ENCODE results near the gene ARMC5. TPM values are rescaled to one million over a fixed set of nuclear protein-coding genes. Genes with fewer than 3 reads are reported as not detected.
A peak's percentile ranks its signal among the peaks of the same experiment; 100 is the strongest.

ARMC5 gene
- total and polyA plus RNA-seq, 9 donors, result 2.2 to 16.1 (median 11.0) TPM

DNA sequence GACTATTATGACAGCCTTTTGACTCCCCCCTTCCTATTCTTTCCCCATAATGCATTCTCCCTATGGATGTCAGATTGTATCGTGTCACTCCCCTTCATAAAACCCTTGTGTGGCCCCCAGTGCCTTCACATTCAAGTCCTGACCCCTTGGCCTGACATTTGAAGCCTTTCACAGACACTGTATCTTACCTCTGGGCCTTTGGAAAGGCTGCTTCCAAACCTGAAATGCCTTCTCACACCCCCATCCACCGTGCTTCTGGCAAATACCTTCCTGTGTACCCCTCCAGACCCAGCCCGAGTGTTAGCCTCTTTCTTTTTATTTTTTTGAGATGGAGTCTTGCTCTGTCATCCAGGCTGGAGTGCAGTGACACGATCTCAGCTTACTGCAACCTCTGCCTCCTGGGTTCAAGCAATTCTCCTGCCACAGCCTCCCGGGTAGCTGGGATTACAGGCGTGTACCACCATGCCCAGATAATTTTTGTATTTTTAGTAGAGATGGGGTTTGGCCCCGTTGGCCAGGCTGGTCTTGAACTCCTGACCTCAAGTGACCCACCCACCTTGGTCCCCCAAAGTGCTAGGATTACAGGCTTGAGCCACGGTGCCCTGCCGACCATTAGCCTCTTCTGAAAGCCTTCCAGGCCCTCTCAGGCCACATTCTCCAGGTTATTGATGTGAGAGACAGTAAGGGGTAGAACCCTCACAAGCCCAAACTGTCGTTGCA lies 2.1 kb downstream of the ARMC5 start:
- TF ChIP-seq POLR2A (IDR thresholded peaks at IDR 0.05) (no peak), EP300 (IDR thresholded peaks at IDR 0.05) (no peak)
- TF ChIP-seq, protein P1, sequence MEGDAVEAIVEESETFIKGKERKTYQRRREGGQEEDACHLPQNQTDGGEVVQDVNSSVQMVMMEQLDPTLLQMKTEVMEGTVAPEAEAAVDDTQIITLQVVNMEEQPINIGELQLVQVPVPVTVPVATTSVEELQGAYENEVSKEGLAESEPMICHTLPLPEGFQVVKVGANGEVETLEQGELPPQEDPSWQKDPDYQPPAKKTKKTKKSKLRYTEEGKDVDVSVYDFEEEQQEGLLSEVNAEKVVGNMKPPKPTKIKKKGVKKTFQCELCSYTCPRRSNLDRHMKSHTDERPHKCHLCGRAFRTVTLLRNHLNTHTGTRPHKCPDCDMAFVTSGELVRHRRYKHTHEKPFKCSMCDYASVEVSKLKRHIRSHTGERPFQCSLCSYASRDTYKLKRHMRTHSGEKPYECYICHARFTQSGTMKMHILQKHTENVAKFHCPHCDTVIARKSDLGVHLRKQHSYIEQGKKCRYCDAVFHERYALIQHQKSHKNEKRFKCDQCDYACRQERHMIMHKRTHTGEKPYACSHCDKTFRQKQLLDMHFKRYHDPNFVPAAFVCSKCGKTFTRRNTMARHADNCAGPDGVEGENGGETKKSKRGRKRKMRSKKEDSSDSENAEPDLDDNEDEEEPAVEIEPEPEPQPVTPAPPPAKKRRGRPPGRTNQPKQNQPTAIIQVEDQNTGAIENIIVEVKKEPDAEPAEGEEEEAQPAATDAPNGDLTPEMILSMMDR (IDR thresholded peaks at IDR 0.05), result no peak
- Histone ChIP-seq H3K4me3 (no peak overlapping the region), H3K4me1 (ENCODE audit: insufficient read depth) (peaks cover 11% of the 10 kb centered on the region), H3K27ac (no peak overlapping the region), H3K9me3 (no peaks in the 10 kb centered on the region), H3K36me3 (no peaks in the 10 kb centered on the region), H3K27me3 (no peaks in the 10 kb centered on the region)
- peak in 1 of 5 donors; percentile 41 for DNase-seq
- WGBS, 3 donors, result 80 to 82% (median 81%) methylated on average over 10 of the region's 10 CpGs
- intact Hi-C loops (cut with DNase I), result loop anchor here in 1 of 4 donors (2.0 kb wide), 1 partner anchor 47 kb away; the partner anchor contains the start of gene RUSF1

DNA sequence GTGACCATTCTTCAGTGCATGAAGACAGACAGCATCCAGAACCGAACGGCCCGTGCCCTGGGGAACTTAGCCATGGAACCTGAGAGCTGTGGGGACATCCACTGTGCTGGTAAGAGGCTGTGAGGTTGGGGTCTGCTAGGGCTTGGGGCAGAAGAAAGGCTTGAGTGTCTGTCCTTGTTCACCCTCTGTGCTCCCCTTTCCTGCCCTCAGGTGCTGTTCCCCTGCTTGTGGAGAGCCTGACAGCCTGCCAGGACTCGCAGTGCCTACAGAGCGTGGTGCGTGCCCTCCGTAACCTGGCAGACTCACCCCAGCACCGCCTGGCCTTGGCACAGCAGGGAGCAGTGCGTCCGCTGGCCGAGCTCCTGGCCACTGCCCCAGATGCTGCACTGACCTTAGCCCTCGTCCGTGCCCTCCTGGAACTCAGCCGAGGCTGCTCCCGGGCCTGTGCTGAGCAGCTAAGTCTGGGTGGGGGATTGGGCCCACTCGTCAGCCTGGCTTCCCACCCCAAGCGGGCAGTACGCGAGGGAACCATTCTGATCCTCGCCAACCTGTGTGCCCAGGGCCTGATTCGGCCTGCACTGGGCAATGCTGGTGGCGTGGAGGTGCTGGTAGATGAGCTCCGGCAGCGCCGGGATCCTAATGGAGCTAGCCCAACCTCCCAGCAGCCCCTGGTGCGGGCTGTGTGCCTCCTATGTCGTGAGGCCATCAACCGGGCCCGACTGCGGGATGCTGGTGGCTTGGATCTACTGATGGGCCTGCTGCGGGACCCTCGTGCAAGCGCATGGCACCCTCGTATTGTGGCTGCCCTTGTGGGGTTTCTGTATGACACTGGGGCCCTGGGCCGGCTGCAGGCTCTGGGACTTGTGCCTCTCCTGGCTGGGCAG lies 2.9 kb downstream of the ARMC5 start:
- 86 to 91% (median 89%) methylated on average over 34 to 35 of the region's 35 CpGs for WGBS, 3 donors
- Histone ChIP-seq H3K4me3 (no peak overlapping the region), H3K27me3 (no peaks in the 10 kb centered on the region), H3K36me3 (no peaks in the 10 kb centered on the region), H3K27ac (no peak overlapping the region), H3K4me1 (ENCODE audit: insufficient read depth) (peaks cover 9% of the 10 kb centered on the region), H3K9me3 (no peaks in the 10 kb centered on the region)
- DNase-seq, result peak in 2 of 5 donors; percentile 42 to 50
- no peak for TF ChIP-seq POLR2A (IDR thresholded peaks at IDR 0.05)
- TF ChIP-seq, protein P1 (IDR thresholded peaks at IDR 0.05), result no peak
- intact Hi-C loops (cut with DNase I), result loop anchor here in 1 of 4 donors (2.0 kb wide), 1 partner anchor 47 kb away; the partner anchor contains the start of gene RUSF1

DNA sequence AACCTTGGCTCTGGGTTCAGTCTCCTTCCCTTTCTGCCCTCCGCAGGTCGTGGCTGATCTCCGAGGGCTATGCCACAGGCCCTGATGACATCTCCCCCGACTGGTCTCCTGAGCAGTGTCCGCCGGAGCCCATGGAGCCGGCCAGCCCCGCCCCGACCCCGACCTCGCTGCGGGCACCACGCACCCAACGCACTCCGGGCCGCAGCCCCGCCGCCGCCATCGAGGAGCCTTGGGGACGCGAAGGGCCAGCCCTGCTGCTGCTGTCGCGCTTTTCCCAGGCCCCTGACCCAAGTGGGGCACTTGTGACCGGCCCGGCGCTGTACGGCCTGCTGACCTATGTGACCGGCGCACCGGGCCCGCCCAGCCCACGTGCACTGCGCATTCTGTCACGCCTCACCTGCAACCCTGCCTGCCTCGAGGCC lies 5.1 kb downstream of the ARMC5 start:
- Histone ChIP-seq H3K36me3 (no peaks in the 10 kb centered on the region), H3K4me3 (no peak overlapping the region), H3K9me3 (no peaks in the 10 kb centered on the region), H3K27ac (no peak overlapping the region), H3K27me3 (no peaks in the 10 kb centered on the region), H3K4me1 (ENCODE audit: insufficient read depth) (peaks cover 2% of the 10 kb centered on the region)
- 90 to 94% (median 91%) methylated on average over 35 to 36 of the region's 36 CpGs for WGBS, 3 donors
- TF ChIP-seq EP300 (IDR thresholded peaks at IDR 0.05) (no peak), POLR2A (IDR thresholded peaks at IDR 0.05) (no peak)
- TF ChIP-seq, protein P1 (IDR thresholded peaks at IDR 0.05), result no peak
- peak in 2 of 5 donors; percentile 33 to 38 for DNase-seq
- intact Hi-C loops (cut with DNase I), result no loop called here

DNA sequence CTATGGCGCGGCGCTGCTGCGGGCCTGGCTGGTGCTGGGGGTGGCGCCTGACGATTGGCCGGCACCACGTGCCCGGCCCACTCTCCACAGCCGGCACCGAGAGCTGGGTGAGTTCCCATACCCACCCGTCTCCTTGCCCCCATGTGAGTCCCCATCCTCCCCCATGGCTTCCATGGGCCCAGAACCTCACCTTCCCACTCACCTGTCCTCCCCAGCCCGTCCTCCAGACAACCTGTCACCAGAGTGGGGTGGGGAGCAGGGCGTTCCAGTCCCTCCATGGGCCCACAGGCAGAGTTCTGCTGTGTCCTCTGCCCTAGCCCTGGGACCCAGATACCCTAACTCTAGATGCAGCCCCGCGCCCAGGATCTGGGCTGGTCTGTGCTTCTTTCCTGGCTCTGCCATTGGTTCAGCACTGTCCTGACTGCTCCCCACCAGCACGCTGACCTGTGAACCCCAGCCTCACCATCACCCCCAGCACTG lies 5.5 kb downstream of the ARMC5 start:
- Histone ChIP-seq H3K4me1 (ENCODE audit: insufficient read depth) (peaks cover 2% of the 10 kb centered on the region), H3K4me3 (no peak overlapping the region), H3K27ac (no peak overlapping the region), H3K36me3 (no peaks in the 10 kb centered on the region), H3K27me3 (no peaks in the 10 kb centered on the region), H3K9me3 (no peaks in the 10 kb centered on the region)
- 86 to 94% (median 89%) methylated on average over 17 of the region's 17 CpGs for WGBS, 3 donors
- no peak for TF ChIP-seq EP300 (IDR thresholded peaks at IDR 0.05)
- TF ChIP-seq, protein P1 (IDR thresholded peaks at IDR 0.05), result no peak
- intact Hi-C loops (cut with DNase I), result no loop called here
- DNase-seq, result peak in 1 of 5 donors; percentile 20
